Measurements from ENCODE around the gene JAZF1.

GRCh38 chr7:27967639-27968038 lies 213.0 kb downstream of the JAZF1 start:
- TF ChIP-seq SAFB2 (IDR thresholded peaks at IDR 0.05; ENCODE audit: borderline replicate concordance, low read depth, low read length, severe bottlenecking) (no peak), PATZ1 (CRISPR knock-in tag; IDR thresholded peaks at IDR 0.05; ENCODE audit: borderline replicate concordance) (no peak), POLR2AphosphoS5 (IDR thresholded peaks at IDR 0.05; ENCODE audit: control insufficient read depth, insufficient read depth, low read depth, low read length) (no peak), PTRF (tag; IDR thresholded peaks at IDR 0.05) (no peak), IRF1 (CRISPR knock-in tag; IDR thresholded peaks at IDR 0.05; ENCODE audit: borderline replicate concordance) (no peak), YY1 (IDR thresholded peaks at IDR 0.05; ENCODE audit: borderline replicate concordance in 1 of 3, control insufficient read depth in 1 of 3, extremely low read depth in 1 of 3, insufficient read depth in 3 of 3, insufficient read length in 1 of 3, insufficient replicate concordance in 2 of 3, low read depth in 1 of 3, low read length in 2 of 3) (no peak), KDM5B (IDR thresholded peaks at IDR 0.05; ENCODE audit: insufficient replicate concordance, low read depth, low read length) (no peak), GTF2F1 (IDR thresholded peaks at IDR 0.05; ENCODE audit: low read depth, low read length) (no peak), NFXL1 (CRISPR knock-in tag; IDR thresholded peaks at IDR 0.05) (no peak), EZH2 (IDR thresholded peaks at IDR 0.05; ENCODE audit: borderline replicate concordance, low read depth, low read length) (no peak)
- TF ChIP-seq, protein P1, sequence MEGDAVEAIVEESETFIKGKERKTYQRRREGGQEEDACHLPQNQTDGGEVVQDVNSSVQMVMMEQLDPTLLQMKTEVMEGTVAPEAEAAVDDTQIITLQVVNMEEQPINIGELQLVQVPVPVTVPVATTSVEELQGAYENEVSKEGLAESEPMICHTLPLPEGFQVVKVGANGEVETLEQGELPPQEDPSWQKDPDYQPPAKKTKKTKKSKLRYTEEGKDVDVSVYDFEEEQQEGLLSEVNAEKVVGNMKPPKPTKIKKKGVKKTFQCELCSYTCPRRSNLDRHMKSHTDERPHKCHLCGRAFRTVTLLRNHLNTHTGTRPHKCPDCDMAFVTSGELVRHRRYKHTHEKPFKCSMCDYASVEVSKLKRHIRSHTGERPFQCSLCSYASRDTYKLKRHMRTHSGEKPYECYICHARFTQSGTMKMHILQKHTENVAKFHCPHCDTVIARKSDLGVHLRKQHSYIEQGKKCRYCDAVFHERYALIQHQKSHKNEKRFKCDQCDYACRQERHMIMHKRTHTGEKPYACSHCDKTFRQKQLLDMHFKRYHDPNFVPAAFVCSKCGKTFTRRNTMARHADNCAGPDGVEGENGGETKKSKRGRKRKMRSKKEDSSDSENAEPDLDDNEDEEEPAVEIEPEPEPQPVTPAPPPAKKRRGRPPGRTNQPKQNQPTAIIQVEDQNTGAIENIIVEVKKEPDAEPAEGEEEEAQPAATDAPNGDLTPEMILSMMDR (IDR thresholded peaks at IDR 0.05 in 2 of 3, conservative IDR thresholded peaks at IDR 0.05 in 1 of 3; ENCODE audit: insufficient read depth in 2 of 3, low read depth in 1 of 3, low read length in 3 of 3): no peak
- TF ChIP-seq, protein P2, sequence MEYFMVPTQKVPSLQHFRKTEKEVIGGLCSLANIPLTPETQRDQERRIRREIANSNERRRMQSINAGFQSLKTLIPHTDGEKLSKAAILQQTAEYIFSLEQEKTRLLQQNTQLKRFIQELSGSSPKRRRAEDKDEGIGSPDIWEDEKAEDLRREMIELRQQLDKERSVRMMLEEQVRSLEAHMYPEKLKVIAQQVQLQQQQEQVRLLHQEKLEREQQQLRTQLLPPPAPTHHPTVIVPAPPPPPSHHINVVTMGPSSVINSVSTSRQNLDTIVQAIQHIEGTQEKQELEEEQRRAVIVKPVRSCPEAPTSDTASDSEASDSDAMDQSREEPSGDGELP (CRISPR knock-in tag; IDR thresholded peaks at IDR 0.05; ENCODE audit: borderline replicate concordance): no peak

All from K562 (cell line).